ENCODE data around the gene BAZ2B.

BAZ2B gene

GRCh38 chr2:159617100-159617499, 752 bp upstream of the BAZ2B start:
- no peak for DNase-seq (ENCODE audit: low read depth)

GRCh38 chr2:159615367-159616285, 722 bp downstream of the BAZ2B start:
- DNase-seq (ENCODE audit: low read depth): peak; percentile 40

GRCh38 chr2:159614534-159615366, 1.6 kb downstream of the BAZ2B start:
- DNase-seq (ENCODE audit: low read depth): peak; percentile 43

- no peak for DNase-seq (ENCODE audit: low read depth)
Observed at GRCh38 chr2:159613651-159614285, 2.6 kb downstream of the BAZ2B start.

- no peak for DNase-seq (ENCODE audit: low read depth)
Observed at GRCh38 chr2:159613091-159613490, 3.3 kb downstream of the BAZ2B start.

GRCh38 chr2:159612255-159612901, 4.0 kb downstream of the BAZ2B start:
- DNase-seq (ENCODE audit: low read depth): no peak

GRCh38 chr2:159609811-159610549, 6.4 kb downstream of the BAZ2B start:
- no peak for DNase-seq (ENCODE audit: low read depth)

GRCh38 chr2:159608723-159609308, 7.5 kb downstream of the BAZ2B start:
- DNase-seq (ENCODE audit: low read depth): no peak

- no peak for DNase-seq (ENCODE audit: low read depth)
Observed at GRCh38 chr2:159608108-159608507, 8.2 kb downstream of the BAZ2B start.

- no peak for DNase-seq (ENCODE audit: low read depth)
Observed at GRCh38 chr2:159606287-159606686, 10.1 kb downstream of the BAZ2B start.

GRCh38 chr2:159605441-159606178, 10.7 kb downstream of the BAZ2B start:
- DNase-seq (ENCODE audit: low read depth): no peak

- DNase-seq (ENCODE audit: low read depth): no peak
Observed at GRCh38 chr2:159604159-159604558, 12.2 kb downstream of the BAZ2B start.

- no peak for DNase-seq (ENCODE audit: low read depth)
Observed at GRCh38 chr2:159600752-159601151, 15.6 kb downstream of the BAZ2B start.

- no peak for DNase-seq (ENCODE audit: low read depth)
Observed at GRCh38 chr2:159595410-159596046, 20.8 kb downstream of the BAZ2B start.

- no peak for DNase-seq (ENCODE audit: low read depth)
Observed at GRCh38 chr2:159592441-159592840, 23.9 kb downstream of the BAZ2B start.

GRCh38 chr2:159591221-159591620, 25.1 kb downstream of the BAZ2B start:
- DNase-seq (ENCODE audit: low read depth): no peak

GRCh38 chr2:159589286-159589685, 27.1 kb downstream of the BAZ2B start:
- DNase-seq (ENCODE audit: low read depth): no peak

GRCh38 chr2:159586034-159586433, 30.3 kb downstream of the BAZ2B start:
- DNase-seq (ENCODE audit: low read depth): no peak

GRCh38 chr2:159585622-159586021, 30.7 kb downstream of the BAZ2B start:
- no peak for DNase-seq (ENCODE audit: low read depth)

- DNase-seq (ENCODE audit: low read depth): no peak
Observed at GRCh38 chr2:159584796-159585195, 31.6 kb downstream of the BAZ2B start.
